ENCODE data around the gene ABCA5. TPM values are rescaled to one million over a fixed set of nuclear protein-coding genes. Genes with fewer than 3 reads are reported as not detected.
A peak's percentile ranks its signal among the peaks of the same experiment; 100 is the strongest.

The ABCA5 gene
- total RNA-seq, 1 donor from 2014 or later: 14.8 TPM

- DNase-seq (ENCODE audit: low spot score): no peak
- intact Hi-C loops (cut with DNase I): no loop called here
Measured at GRCh38 chr17:69269131-69269998, 57.6 kb downstream of the ABCA5 start.

- intact Hi-C loops (cut with DNase I): no loop called here
- no peak for DNase-seq (ENCODE audit: low spot score)
Measured at GRCh38 chr17:69268543-69269014, 58.4 kb downstream of the ABCA5 start.

GRCh38 chr17:69267219-69267618 lies 59.7 kb downstream of the ABCA5 start:
- DNase-seq (ENCODE audit: low spot score): no peak
- intact Hi-C loops (cut with DNase I): no loop called here

- no peak for DNase-seq (ENCODE audit: low spot score)
- intact Hi-C loops (cut with DNase I): no loop called here
Measured at GRCh38 chr17:69265873-69266272, 61.1 kb downstream of the ABCA5 start.

GRCh38 chr17:69254187-69254586 lies 72.7 kb downstream of the ABCA5 start:
- intact Hi-C loops (cut with DNase I): no loop called here
- no peak for DNase-seq (ENCODE audit: low spot score)

- no peak for DNase-seq (ENCODE audit: low spot score)
- intact Hi-C loops (cut with DNase I): no loop called here
Measured at GRCh38 chr17:69250641-69251040, 76.3 kb downstream of the ABCA5 start.

GRCh38 chr17:69246726-69247375 lies 80.1 kb downstream of the ABCA5 start:
- intact Hi-C loops (cut with DNase I): no loop called here
- DNase-seq (ENCODE audit: low spot score): no peak

GRCh38 chr17:69246202-69246601 lies 80.7 kb downstream of the ABCA5 start:
- intact Hi-C loops (cut with DNase I): no loop called here
- DNase-seq (ENCODE audit: low spot score): no peak

- intact Hi-C loops (cut with DNase I): no loop called here
- DNase-seq (ENCODE audit: low spot score): no peak
Measured at GRCh38 chr17:69245617-69246016, 81.3 kb downstream of the ABCA5 start.

- intact Hi-C loops (cut with DNase I): loop anchor here (10.0 kb wide), 1 partner anchor 265 kb away; no protein-coding TSS in a partner anchor
Measured at GRCh38 chr17:69239611-69240600, 87.0 kb downstream of the ABCA5 start.

GRCh38 chr17:69236946-69237345 lies 90.0 kb downstream of the ABCA5 start:
- DNase-seq (ENCODE audit: low spot score): no peak
- intact Hi-C loops (cut with DNase I): loop anchor here (10.0 kb wide), 1 partner anchor 262 kb away; no protein-coding TSS in a partner anchor

More at GRCh38 chr17:69239611-69240600, 87.0 kb downstream of the ABCA5 start:
- DNase-seq (ENCODE audit: low spot score): no peak

- DNase-seq (ENCODE audit: low spot score): no peak
- intact Hi-C loops (cut with DNase I): loop anchor here (10.0 kb wide), 1 partner anchor 262 kb away; no protein-coding TSS in a partner anchor
Measured at GRCh38 chr17:69236464-69236863, 90.5 kb downstream of the ABCA5 start.

GRCh38 chr17:69235338-69236058 lies 91.4 kb downstream of the ABCA5 start:
- peak; percentile 84 for DNase-seq (ENCODE audit: low spot score)
- intact Hi-C loops (cut with DNase I): loop anchor here (2.0 to 10.0 kb wide), 2 partner anchors 261 to 459 kb away; no protein-coding TSS in a partner anchor

- DNase-seq (ENCODE audit: low spot score): no peak
- intact Hi-C loops (cut with DNase I): loop anchor here (10.0 kb wide), 1 partner anchor 258 kb away; no protein-coding TSS in a partner anchor
Measured at GRCh38 chr17:69232650-69233049, 94.3 kb downstream of the ABCA5 start.

- intact Hi-C loops (cut with DNase I): loop anchor here (10.0 kb wide), 1 partner anchor 257 kb away; no protein-coding TSS in a partner anchor
- DNase-seq (ENCODE audit: low spot score): no peak
Measured at GRCh38 chr17:69231521-69231920, 95.4 kb downstream of the ABCA5 start.

- intact Hi-C loops (cut with DNase I): loop anchor here (10.0 kb wide), 1 partner anchor 256 kb away; no protein-coding TSS in a partner anchor
- no peak for DNase-seq (ENCODE audit: low spot score)
Measured at GRCh38 chr17:69230939-69231338, 96.0 kb downstream of the ABCA5 start.

GRCh38 chr17:69228576-69228975 lies 98.4 kb downstream of the ABCA5 start, which contains the start of gene ABCA10:
Gene ABCA10, minus strand, starts transcription at chr17:69228824. Its CDS starts 3,466 bp downstream, at chr17:69225358.
- intact Hi-C loops (cut with DNase I): no loop called here
- no peak for DNase-seq (ENCODE audit: low spot score)

- intact Hi-C loops (cut with DNase I): no loop called here
- DNase-seq (ENCODE audit: low spot score): no peak
Measured at GRCh38 chr17:69228018-69228417, 98.9 kb downstream of the ABCA5 start.
